ENCODE data around the gene GP1BA. TPM values are rescaled to one million over a fixed set of nuclear protein-coding genes. Genes with fewer than 3 reads are reported as not detected.

Gene GP1BA
- total RNA-seq = not detected
- long read RNA-seq, partial matches to known transcripts = 0 of 4 reads
- long read RNA-seq, other reads (novel, unspliced or antisense) = 4 of 4 reads

GRCh38 chr17:4931963-4932362 lies at the start of gene GP1BA:
Gene GP1BA (plus strand): TSS chr17:4932277. CDS start chr17:4932605, 328 bp downstream.
- intact Hi-C loops (cut with DNase I, micrococcal nuclease) = no loop called here
- no peak for ATAC-seq

GRCh38 chr17:4884489-4884888 lies 47.6 kb upstream of the GP1BA start:
- intact Hi-C loops (cut with DNase I, micrococcal nuclease) = loop anchor here (10.0 kb wide), 2 partner anchors 100 to 180 kb away; partner anchors contain the start of genes GLTPD2 (in 1 of the 2), PELP1 (in 1 of the 2) and VMO1 (in 1 of the 2)
- no peak for DNase-seq

More at GRCh38 chr17:4931963-4932362, at the start of gene GP1BA:
- DNase-seq = no peak

GRCh38 chr17:4886830-4887229 lies 45.2 kb upstream of the GP1BA start:
- DNase-seq (no peak), ATAC-seq (no peak)
- intact Hi-C loops (cut with DNase I, micrococcal nuclease) = loop anchor here (5.0 to 10.0 kb wide), 3 partner anchors 100 to 182 kb away; partner anchors contain the start of genes GLTPD2 (in 2 of the 2), VMO1 (in 2 of the 2) and PELP1 (in 1 of the 2)

More at GRCh38 chr17:4884489-4884888, 47.6 kb upstream of the GP1BA start:
- no peak for ATAC-seq

- ATAC-seq = no peak
- no peak for DNase-seq
- intact Hi-C loops (cut with DNase I, micrococcal nuclease) = loop anchor here (5.0 to 10.0 kb wide), 3 partner anchors 100 to 183 kb away; partner anchors contain the start of genes GLTPD2 (in 2 of the 2), VMO1 (in 2 of the 2) and PELP1 (in 1 of the 2)
These were observed 44.5 kb upstream of the GP1BA start for GRCh38 chr17:4887581-4887980.

- no peak for ATAC-seq
- intact Hi-C loops (cut with DNase I, micrococcal nuclease) = no loop called here
- no peak for DNase-seq
These were observed 40.4 kb upstream of the GP1BA start for GRCh38 chr17:4891411-4892410.

GRCh38 chr17:4892499-4893221 lies 39.4 kb upstream of the GP1BA start:
- intact Hi-C loops (cut with DNase I, micrococcal nuclease) = no loop called here

GRCh38 chr17:4893272-4893671 lies 38.8 kb upstream of the GP1BA start:
- intact Hi-C loops (cut with DNase I, micrococcal nuclease) = no loop called here
- ATAC-seq (no peak), DNase-seq (no peak)

More at GRCh38 chr17:4892499-4893221, 39.4 kb upstream of the GP1BA start:
- no peak for ATAC-seq
- DNase-seq = no peak

- intact Hi-C loops (cut with DNase I, micrococcal nuclease) = no loop called here
- DNase-seq = no peak
- ATAC-seq = no peak
These were observed 38.1 kb upstream of the GP1BA start for GRCh38 chr17:4893721-4894560.

- intact Hi-C loops (cut with DNase I, micrococcal nuclease) = no loop called here
- DNase-seq = no peak
- ATAC-seq = no peak
These were observed 37.0 kb upstream of the GP1BA start for GRCh38 chr17:4895121-4895520.

- intact Hi-C loops (cut with DNase I, micrococcal nuclease) = no loop called here
- DNase-seq (no peak), ATAC-seq (no peak)
These were observed 36.3 kb upstream of the GP1BA start for GRCh38 chr17:4895657-4896331.

- no peak for DNase-seq
- ATAC-seq = no peak
- intact Hi-C loops (cut with DNase I, micrococcal nuclease) = no loop called here
These were observed 35.5 kb upstream of the GP1BA start for GRCh38 chr17:4896332-4897197.

- intact Hi-C loops (cut with DNase I, micrococcal nuclease) = no loop called here
- DNase-seq (no peak), ATAC-seq (no peak)
These were observed 34.8 kb upstream of the GP1BA start for GRCh38 chr17:4897198-4897687.

- ATAC-seq = no peak
- intact Hi-C loops (cut with DNase I, micrococcal nuclease) = no loop called here
- DNase-seq = no peak
These were observed 34.3 kb upstream of the GP1BA start for GRCh38 chr17:4897785-4898184.

- DNase-seq = no peak
- intact Hi-C loops (cut with DNase I, micrococcal nuclease) = no loop called here
- ATAC-seq = no peak
These were observed 33.7 kb upstream of the GP1BA start for GRCh38 chr17:4898351-4898750.

GRCh38 chr17:4898927-4899326 lies 33.1 kb upstream of the GP1BA start:
- intact Hi-C loops (cut with DNase I, micrococcal nuclease) = no loop called here
- DNase-seq (no peak), ATAC-seq (peak; percentile 4)

GRCh38 chr17:4899341-4900230 lies 32.5 kb upstream of the GP1BA start, which contains the start of gene C17orf107:
Gene C17orf107 (plus strand): TSS chr17:4899536. CDS start chr17:4899763, 227 bp downstream.
- intact Hi-C loops (cut with DNase I, micrococcal nuclease) = no loop called here
- DNase-seq (peak; percentile 83 to 94), ATAC-seq (peak; percentile 73)
